ENCODE results near the gene CA14. TPM values are rescaled to one million over a fixed set of nuclear protein-coding genes. Genes with fewer than 3 reads are reported as not detected.
"Not testable (repeated sequence)": the region's sequence is repeated elsewhere in the genome, so short reads cannot be mapped to it uniquely, and the experiment has no call there.

CA14 gene
- total RNA-seq, 1 donor from 2014 or later, result not detected

GRCh38 chr1:150226486-150226885 lies 31.1 kb upstream of the CA14 start:
- no peaks in the 10 kb centered on the region for H3K4me1 ChIP-seq
- intact Hi-C loops (cut with DNase I), result no loop called here
- H3K9me3 ChIP-seq, result no peaks in the 10 kb centered on the region
- H3K27ac ChIP-seq, result no peak overlapping the region
- no peaks in the 10 kb centered on the region for H3K27me3 ChIP-seq
- H3K36me3 ChIP-seq, result peaks cover 42 to 58% of the 10 kb centered on the region in 2 donors
- H3K4me3 ChIP-seq, result no peak overlapping the region
- TF ChIP-seq, protein P1, sequence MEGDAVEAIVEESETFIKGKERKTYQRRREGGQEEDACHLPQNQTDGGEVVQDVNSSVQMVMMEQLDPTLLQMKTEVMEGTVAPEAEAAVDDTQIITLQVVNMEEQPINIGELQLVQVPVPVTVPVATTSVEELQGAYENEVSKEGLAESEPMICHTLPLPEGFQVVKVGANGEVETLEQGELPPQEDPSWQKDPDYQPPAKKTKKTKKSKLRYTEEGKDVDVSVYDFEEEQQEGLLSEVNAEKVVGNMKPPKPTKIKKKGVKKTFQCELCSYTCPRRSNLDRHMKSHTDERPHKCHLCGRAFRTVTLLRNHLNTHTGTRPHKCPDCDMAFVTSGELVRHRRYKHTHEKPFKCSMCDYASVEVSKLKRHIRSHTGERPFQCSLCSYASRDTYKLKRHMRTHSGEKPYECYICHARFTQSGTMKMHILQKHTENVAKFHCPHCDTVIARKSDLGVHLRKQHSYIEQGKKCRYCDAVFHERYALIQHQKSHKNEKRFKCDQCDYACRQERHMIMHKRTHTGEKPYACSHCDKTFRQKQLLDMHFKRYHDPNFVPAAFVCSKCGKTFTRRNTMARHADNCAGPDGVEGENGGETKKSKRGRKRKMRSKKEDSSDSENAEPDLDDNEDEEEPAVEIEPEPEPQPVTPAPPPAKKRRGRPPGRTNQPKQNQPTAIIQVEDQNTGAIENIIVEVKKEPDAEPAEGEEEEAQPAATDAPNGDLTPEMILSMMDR (IDR thresholded peaks at IDR 0.05), result no peak
- DNase-seq (ENCODE audit: low spot score in 2 of 2), result no peak

DNA sequence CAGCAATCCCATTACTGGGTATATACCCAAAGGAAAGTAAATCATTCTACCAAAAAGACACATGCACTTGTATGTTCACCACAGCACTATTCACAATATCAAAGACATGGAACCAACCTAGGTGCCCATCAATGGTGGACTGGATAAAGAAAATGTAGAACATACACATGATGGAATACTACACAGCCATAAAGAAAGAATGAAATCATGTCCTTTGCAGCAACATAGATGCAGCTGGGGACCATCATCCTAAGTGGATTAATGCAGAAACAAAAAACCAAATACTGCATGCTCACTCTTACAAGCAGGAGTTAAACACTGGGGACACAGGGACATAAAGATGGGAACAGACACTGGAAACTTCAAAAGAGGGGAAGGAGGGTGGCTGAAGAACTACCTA lies 30.3 kb upstream of the CA14 start:
- Histone ChIP-seq H3K27ac (no peak overlapping the region), H3K36me3 (peaks cover 42 to 53% of the 10 kb centered on the region in 2 donors), H3K4me1 (no peaks in the 10 kb centered on the region), H3K27me3 (no peaks in the 10 kb centered on the region), H3K4me3 (no peak overlapping the region), H3K9me3 (no peaks in the 10 kb centered on the region)
- TF ChIP-seq, protein P1 (IDR thresholded peaks at IDR 0.05), result no peak
- no peak for DNase-seq (ENCODE audit: low spot score in 2 of 2)
- intact Hi-C loops (cut with DNase I), result no loop called here

DNA sequence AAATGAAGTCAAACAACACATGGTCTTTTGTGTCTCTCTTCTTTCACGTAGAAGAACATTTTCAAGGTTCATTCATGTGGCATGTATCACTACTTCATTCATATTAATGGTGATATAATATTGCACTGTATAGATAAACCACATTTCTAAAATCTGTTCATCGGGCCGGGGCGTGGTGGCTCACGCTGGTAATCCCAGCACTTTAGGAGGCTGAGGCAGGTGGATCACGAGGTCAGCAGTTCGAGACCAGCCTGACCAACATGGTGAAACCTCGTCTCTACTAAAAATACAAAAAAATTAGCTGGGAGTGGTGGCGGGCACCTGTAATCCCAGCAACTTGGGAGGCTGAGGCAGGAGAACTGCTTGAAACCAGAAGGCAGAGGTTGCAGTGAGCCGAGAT lies 29.3 kb upstream of the CA14 start:
- H3K27me3 ChIP-seq; H3K4me3 ChIP-seq; H3K27ac ChIP-seq; intact Hi-C loops (cut with DNase I); H3K9me3 ChIP-seq; H3K4me1 ChIP-seq: not testable (repeated sequence)
- peak in 1 of 2 donors; percentile 47 for DNase-seq (ENCODE audit: low spot score in 2 of 2)
- peaks cover 42 to 45% of the 10 kb centered on the region in 2 donors for H3K36me3 ChIP-seq

DNA sequence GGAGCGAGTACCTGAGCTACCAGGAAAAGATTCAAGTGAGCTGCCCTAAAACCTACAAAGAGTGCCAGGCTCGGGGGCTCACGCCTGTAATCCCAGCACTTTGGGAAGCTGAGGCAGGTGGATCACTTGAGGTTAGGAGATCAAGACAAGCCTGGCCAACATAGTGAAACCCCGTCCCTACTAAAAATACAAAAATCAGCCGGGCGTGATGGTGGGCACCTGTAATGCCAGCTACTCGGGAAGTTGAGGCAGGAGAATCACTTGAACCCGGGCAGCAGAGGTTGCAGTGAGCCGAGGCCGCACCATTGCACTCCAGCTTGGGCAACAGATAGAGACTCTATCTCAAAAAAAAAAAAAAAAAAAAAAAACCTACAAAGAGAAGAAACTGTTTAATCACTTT lies 24.7 kb upstream of the CA14 start:
- Histone ChIP-seq H3K4me1 (peaks cover 0 to 10% of the 10 kb centered on the region in 2 donors), H3K36me3 (peaks cover 8 to 14% of the 10 kb centered on the region in 2 donors), H3K27ac (peak overlapping the region; percentile 97 to 100)
- H3K27me3 ChIP-seq; intact Hi-C loops (cut with DNase I); H3K9me3 ChIP-seq; H3K4me3 ChIP-seq: not testable (repeated sequence)
- peak in 1 of 2 donors; percentile 38 for DNase-seq (ENCODE audit: low spot score in 2 of 2)

- intact Hi-C loops (cut with DNase I), result no loop called here
- TF ChIP-seq, protein P1 (IDR thresholded peaks at IDR 0.05), result no peak
- Histone ChIP-seq H3K27ac (peak overlapping the region; percentile 97 to 100), H3K4me3 (peak overlapping the region; percentile 84 to 100), H3K9me3 (no peaks in the 10 kb centered on the region), H3K4me1 (peaks cover 0 to 10% of the 10 kb centered on the region in 2 donors), H3K36me3 (peaks cover 3 to 9% of the 10 kb centered on the region in 2 donors), H3K27me3 (no peaks in the 10 kb centered on the region)
- DNase-seq (ENCODE audit: low spot score in 2 of 2), result peak in 1 of 2 donors; percentile 66
These were observed 23.9 kb upstream of the CA14 start for GRCh38 chr1:150233359-150234308.

GRCh38 chr1:150234309-150234565 lies 23.3 kb upstream of the CA14 start:
- peaks cover 0 to 10% of the 10 kb centered on the region in 2 donors for H3K4me1 ChIP-seq
- peaks cover 0 to 4% of the 10 kb centered on the region in 2 donors for H3K36me3 ChIP-seq
- TF ChIP-seq, protein P1 (IDR thresholded peaks at IDR 0.05), result no peak
- intact Hi-C loops (cut with DNase I), result no loop called here
- DNase-seq (ENCODE audit: low spot score in 2 of 2), result no peak
- H3K27ac ChIP-seq, result peak overlapping the region; percentile 97 to 100
- H3K4me3 ChIP-seq, result peak overlapping the region; percentile 84 to 100
- no peaks in the 10 kb centered on the region for H3K9me3 ChIP-seq
- H3K27me3 ChIP-seq, result no peaks in the 10 kb centered on the region
